ENCODE data around the gene TNP2.
"Not testable (repeated sequence)": the region's sequence is repeated elsewhere in the genome, so short reads cannot be mapped to it uniquely, and the experiment has no call there.

Gene TNP2

GRCh38 chr16:11239644-11240632 is 29.2 kb downstream of the TNP2 start:
- no peak for DNase-seq

- DNase-seq: no peak
Measured at GRCh38 chr16:11238272-11239202, 30.6 kb downstream of the TNP2 start.

- DNase-seq: no peak
Measured at GRCh38 chr16:11236461-11237254, 32.5 kb downstream of the TNP2 start.

GRCh38 chr16:11235703-11235991 is 33.5 kb downstream of the TNP2 start:
- no peak for DNase-seq

- no peak for DNase-seq
Measured at GRCh38 chr16:11234884-11235702, 34.0 kb downstream of the TNP2 start.

GRCh38 chr16:11233727-11234376 is 35.3 kb downstream of the TNP2 start:
- no peak for DNase-seq

GRCh38 chr16:11232852-11233726 is 36.0 kb downstream of the TNP2 start:
- no peak for DNase-seq

GRCh38 chr16:11232302-11232851 is 36.7 kb downstream of the TNP2 start:
- DNase-seq: no peak

GRCh38 chr16:11231367-11231970 is 37.7 kb downstream of the TNP2 start:
- DNase-seq: no peak

- no peak for DNase-seq
Measured at GRCh38 chr16:11229906-11230305, 39.2 kb downstream of the TNP2 start.

GRCh38 chr16:11229432-11229831 is 39.7 kb downstream of the TNP2 start:
- no peak for DNase-seq

- DNase-seq: no peak
Measured at GRCh38 chr16:11225677-11226549, 43.2 kb downstream of the TNP2 start.

- DNase-seq: no peak
Measured at GRCh38 chr16:11224894-11225676, 44.0 kb downstream of the TNP2 start.

GRCh38 chr16:11224096-11224893 is 44.8 kb downstream of the TNP2 start:
- DNase-seq: no peak

- not testable (repeated sequence) for DNase-seq
Measured at GRCh38 chr16:11220507-11220906, 48.6 kb downstream of the TNP2 start.

GRCh38 chr16:11219178-11219577 is 49.9 kb downstream of the TNP2 start:
- no peak for DNase-seq

GRCh38 chr16:11218604-11218962 is 50.5 kb downstream of the TNP2 start:
- no peak for DNase-seq
